Measurements from ENCODE around the gene LYST.

The LYST gene

GRCh38 chr1:235825229-235825628, 41.5 kb downstream of the LYST start:
- Histone ChIP-seq H4K8ac (ENCODE audit: low read depth, low read length) (no peak overlapping the region), H2BK12ac (ENCODE audit: low read length) (no peak overlapping the region), H3K4me1 (ENCODE audit: control insufficient read depth in 1 of 2, insufficient read depth in 2 of 2, low read length in 2 of 2) (no peaks in the 10 kb centered on the region), H3K27me3 (ENCODE audit: insufficient read depth, low read length) (no peaks in the 10 kb centered on the region), H3K4ac (ENCODE audit: low read depth, low read length) (no peak overlapping the region), H3K27ac (ENCODE audit: low read depth, low read length) (no peak overlapping the region), H3K36me3 (ENCODE audit: control insufficient read depth in 1 of 2, insufficient read depth in 2 of 2, low read length in 2 of 2) (no peaks in the 10 kb centered on the region), H4K91ac (ENCODE audit: low read depth, low read length) (no peak overlapping the region), H3K4me2 (ENCODE audit: low read length) (no peak overlapping the region), H3K23ac (ENCODE audit: low read length) (no peak overlapping the region), H2AK5ac (ENCODE audit: low read length) (no peak overlapping the region), H3K9ac (ENCODE audit: low read length) (no peak overlapping the region), H3K14ac (ENCODE audit: low read length) (no peak overlapping the region), H4K12ac (ENCODE audit: low read depth, low read length) (no peak overlapping the region), H3K79me2 (ENCODE audit: control insufficient read depth, insufficient read depth, low read length, poor library complexity) (no peaks in the 10 kb centered on the region), H3K4me3 (ENCODE audit: low read depth, low read length) (no peak overlapping the region), H2BK120ac (ENCODE audit: insufficient read depth, low read length, poor library complexity) (no peak overlapping the region), H2BK5ac (ENCODE audit: low read depth, low read length, poor library complexity) (no peak overlapping the region), H3K18ac (ENCODE audit: low read length) (no peak overlapping the region), H3K9me3 (ENCODE audit: insufficient read depth, low read depth, low read length) (no peaks in the 10 kb centered on the region), H2AFZ (ENCODE audit: insufficient read depth, low read length, poor library complexity) (no peak overlapping the region), H3K79me1 (ENCODE audit: low read length) (no peaks in the 10 kb centered on the region)
- WGBS (ENCODE audit: extremely low coverage, insufficient coverage, insufficient read length): no CpG with 5 or more reads among the region's 1 CpG
- no peak for DNase-seq

DNA sequence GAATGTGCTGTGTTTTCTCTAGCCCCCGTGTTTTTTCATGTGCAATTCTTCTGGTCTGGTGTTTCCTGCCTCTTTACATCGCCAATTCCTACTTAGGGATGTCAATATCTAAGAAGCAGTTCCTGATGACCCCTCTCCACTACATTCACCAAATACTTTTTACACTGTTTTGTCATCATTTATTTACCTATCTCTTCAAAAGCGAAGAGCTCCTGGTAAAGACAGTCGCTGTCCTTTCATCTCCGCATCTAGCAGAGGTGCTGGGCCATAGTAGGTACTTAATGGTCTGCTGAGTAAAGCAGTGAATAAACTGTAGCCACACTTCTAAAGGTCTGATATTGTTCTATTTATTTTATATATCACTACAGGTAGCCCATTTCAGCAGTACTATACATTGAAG, 43.0 kb downstream of the LYST start:
- Histone ChIP-seq H3K18ac (ENCODE audit: low read length) (no peak overlapping the region), H3K9me3 (ENCODE audit: insufficient read depth, low read depth, low read length) (no peaks in the 10 kb centered on the region), H3K4me1 (ENCODE audit: control insufficient read depth in 1 of 2, insufficient read depth in 2 of 2, low read length in 2 of 2) (no peaks in the 10 kb centered on the region), H3K14ac (ENCODE audit: low read length) (no peak overlapping the region), H4K8ac (ENCODE audit: low read depth, low read length) (no peak overlapping the region), H2BK120ac (ENCODE audit: insufficient read depth, low read length, poor library complexity) (no peak overlapping the region), H3K27ac (ENCODE audit: low read depth, low read length) (no peak overlapping the region), H3K36me3 (ENCODE audit: control insufficient read depth in 1 of 2, insufficient read depth in 2 of 2, low read length in 2 of 2) (no peaks in the 10 kb centered on the region), H3K23ac (ENCODE audit: low read length) (no peak overlapping the region), H3K79me2 (ENCODE audit: control insufficient read depth, insufficient read depth, low read length, poor library complexity) (no peaks in the 10 kb centered on the region), H2BK12ac (ENCODE audit: low read length) (no peak overlapping the region), H2AFZ (ENCODE audit: insufficient read depth, low read length, poor library complexity) (no peak overlapping the region), H4K12ac (ENCODE audit: low read depth, low read length) (no peak overlapping the region), H3K79me1 (ENCODE audit: low read length) (no peaks in the 10 kb centered on the region), H3K27me3 (ENCODE audit: insufficient read depth, low read length) (no peaks in the 10 kb centered on the region), H2AK5ac (ENCODE audit: low read length) (no peak overlapping the region), H2BK5ac (ENCODE audit: low read depth, low read length, poor library complexity) (no peak overlapping the region), H3K4me2 (ENCODE audit: low read length) (no peak overlapping the region), H3K9ac (ENCODE audit: low read length) (no peak overlapping the region), H3K4ac (ENCODE audit: low read depth, low read length) (no peak overlapping the region), H4K91ac (ENCODE audit: low read depth, low read length) (no peak overlapping the region), H3K4me3 (ENCODE audit: low read depth, low read length) (no peak overlapping the region)
- no peak for DNase-seq
- WGBS (ENCODE audit: extremely low coverage, insufficient coverage, insufficient read length): no CpG with 5 or more reads among the region's 5 CpGs

DNA sequence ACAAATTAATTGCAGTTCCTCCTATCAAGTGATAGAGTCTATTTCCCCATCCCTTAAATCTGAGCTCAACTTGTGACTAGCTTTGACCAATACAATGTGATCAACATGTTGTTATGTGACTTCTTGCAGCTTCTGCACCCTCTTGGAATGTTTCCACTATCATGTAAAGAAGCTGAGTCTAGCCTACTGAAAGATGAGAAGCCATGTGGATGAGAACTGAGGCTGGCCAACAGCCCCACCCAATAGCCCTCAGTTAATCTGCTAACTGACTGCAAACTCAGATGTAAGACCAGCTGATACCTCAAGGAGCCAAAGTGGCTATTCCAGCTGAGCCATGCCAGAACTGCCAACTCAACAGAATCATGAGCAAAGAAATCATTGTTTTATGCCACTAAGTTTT, 44.0 kb downstream of the LYST start:
- Histone ChIP-seq H3K79me1 (ENCODE audit: low read length) (no peaks in the 10 kb centered on the region), H3K4me1 (ENCODE audit: control insufficient read depth in 1 of 2, insufficient read depth in 2 of 2, low read length in 2 of 2) (no peaks in the 10 kb centered on the region), H3K14ac (ENCODE audit: low read length) (no peak overlapping the region), H3K79me2 (ENCODE audit: control insufficient read depth, insufficient read depth, low read length, poor library complexity) (no peaks in the 10 kb centered on the region), H3K27ac (ENCODE audit: low read depth, low read length) (no peak overlapping the region), H3K4ac (ENCODE audit: low read depth, low read length) (no peak overlapping the region), H3K36me3 (ENCODE audit: control insufficient read depth in 1 of 2, insufficient read depth in 2 of 2, low read length in 2 of 2) (no peaks in the 10 kb centered on the region), H2BK12ac (ENCODE audit: low read length) (no peak overlapping the region), H4K12ac (ENCODE audit: low read depth, low read length) (no peak overlapping the region), H3K9me3 (ENCODE audit: insufficient read depth, low read depth, low read length) (no peaks in the 10 kb centered on the region), H3K18ac (ENCODE audit: low read length) (no peak overlapping the region), H2AK5ac (ENCODE audit: low read length) (no peak overlapping the region), H4K91ac (ENCODE audit: low read depth, low read length) (no peak overlapping the region), H3K23ac (ENCODE audit: low read length) (no peak overlapping the region), H3K4me2 (ENCODE audit: low read length) (no peak overlapping the region), H2AFZ (ENCODE audit: insufficient read depth, low read length, poor library complexity) (no peak overlapping the region), H2BK5ac (ENCODE audit: low read depth, low read length, poor library complexity) (no peak overlapping the region), H3K4me3 (ENCODE audit: low read depth, low read length) (no peak overlapping the region), H3K9ac (ENCODE audit: low read length) (no peak overlapping the region), H2BK120ac (ENCODE audit: insufficient read depth, low read length, poor library complexity) (no peak overlapping the region), H3K27me3 (ENCODE audit: insufficient read depth, low read length) (no peaks in the 10 kb centered on the region), H4K8ac (ENCODE audit: low read depth, low read length) (no peak overlapping the region)
- DNase-seq: no peak

DNA sequence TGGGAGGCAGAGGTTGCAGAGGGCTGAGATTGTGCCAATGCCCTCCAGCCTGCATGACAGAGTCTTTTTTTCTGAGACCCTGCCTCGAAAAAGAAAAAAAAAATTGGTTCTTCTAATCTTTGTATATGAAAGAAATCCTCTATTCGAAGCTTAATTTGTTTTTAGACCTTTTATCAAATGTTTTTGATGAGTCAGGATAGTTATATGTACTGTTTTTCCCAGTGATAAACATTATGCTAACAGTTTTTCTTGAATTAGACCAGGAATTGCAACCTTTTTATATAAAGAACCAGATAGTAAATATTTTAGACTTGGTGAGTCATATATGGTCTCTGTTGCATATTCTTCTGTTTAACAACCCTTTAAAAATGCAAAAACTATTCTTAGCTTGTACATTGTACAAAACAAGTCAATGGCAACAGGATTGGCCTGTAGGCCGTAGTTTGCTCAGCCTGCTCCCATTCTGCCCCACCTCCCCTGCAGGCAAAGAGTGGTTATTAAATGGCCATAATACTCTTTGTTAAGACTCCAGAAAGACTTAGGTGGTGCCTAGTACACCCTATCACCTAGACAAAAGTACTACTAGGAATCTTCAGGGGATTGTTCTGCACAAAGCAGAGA, 45.2 kb downstream of the LYST start:
- H2AK5ac ChIP-seq (ENCODE audit: low read length): no peak overlapping the region
- H3K14ac ChIP-seq (ENCODE audit: low read length): no peak overlapping the region
- peak; percentile 38 to 67 for DNase-seq
- H2AFZ ChIP-seq (ENCODE audit: insufficient read depth, low read length, poor library complexity): no peak overlapping the region
- no peak overlapping the region for H3K4ac ChIP-seq (ENCODE audit: low read depth, low read length)
- H3K79me2 ChIP-seq (ENCODE audit: control insufficient read depth, insufficient read depth, low read length, poor library complexity): no peaks in the 10 kb centered on the region
- no peak overlapping the region for H4K8ac ChIP-seq (ENCODE audit: low read depth, low read length)
- H3K79me1 ChIP-seq (ENCODE audit: low read length): no peaks in the 10 kb centered on the region
- H3K36me3 ChIP-seq (ENCODE audit: control insufficient read depth in 1 of 2, insufficient read depth in 2 of 2, low read length in 2 of 2): no peaks in the 10 kb centered on the region
- H4K12ac ChIP-seq (ENCODE audit: low read depth, low read length): no peak overlapping the region
- H3K4me3 ChIP-seq (ENCODE audit: low read depth, low read length): no peak overlapping the region
- no peaks in the 10 kb centered on the region for H3K27me3 ChIP-seq (ENCODE audit: insufficient read depth, low read length)
- H3K4me2 ChIP-seq (ENCODE audit: low read length): no peak overlapping the region
- no peak overlapping the region for H3K27ac ChIP-seq (ENCODE audit: low read depth, low read length)
- no peak overlapping the region for H4K91ac ChIP-seq (ENCODE audit: low read depth, low read length)
- H3K23ac ChIP-seq (ENCODE audit: low read length): no peak overlapping the region
- H3K9ac ChIP-seq (ENCODE audit: low read length): no peak overlapping the region
- H3K18ac ChIP-seq (ENCODE audit: low read length): no peak overlapping the region
- H3K9me3 ChIP-seq (ENCODE audit: insufficient read depth, low read depth, low read length): no peaks in the 10 kb centered on the region
- no peaks in the 10 kb centered on the region for H3K4me1 ChIP-seq (ENCODE audit: control insufficient read depth in 1 of 2, insufficient read depth in 2 of 2, low read length in 2 of 2)
- H2BK120ac ChIP-seq (ENCODE audit: insufficient read depth, low read length, poor library complexity): no peak overlapping the region
- WGBS (ENCODE audit: extremely low coverage, insufficient coverage, insufficient read length): no CpG with 5 or more reads among the region's 3 CpGs
- no peak overlapping the region for H2BK5ac ChIP-seq (ENCODE audit: low read depth, low read length, poor library complexity)
- no peak overlapping the region for H2BK12ac ChIP-seq (ENCODE audit: low read length)

Data from trophoblast cell (in vitro differentiated cells and primary cell).